ENCODE data around the gene PARN.

DNA sequence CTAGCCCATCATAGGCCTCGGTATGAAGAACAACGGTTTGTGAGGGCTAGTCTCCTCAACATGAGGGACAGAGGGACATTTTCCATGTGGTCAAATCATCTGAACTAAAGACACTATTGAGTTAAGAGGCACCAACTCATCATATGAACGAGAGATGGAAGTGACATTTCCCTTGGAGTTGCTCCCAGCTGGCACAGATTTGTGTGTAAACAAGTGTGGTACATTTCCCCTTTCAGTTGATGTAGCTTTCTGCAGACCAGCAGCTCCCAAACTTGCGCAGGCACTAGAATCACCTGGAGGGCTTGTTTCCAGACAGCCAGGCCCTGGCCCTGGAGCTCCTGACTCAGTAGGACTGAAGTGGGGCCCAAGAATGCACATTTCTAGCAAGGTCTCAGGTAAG, 205.5 kb downstream of the PARN start:
- no peak for TF ChIP-seq POLR2AphosphoS5 (IDR thresholded peaks at IDR 0.05; ENCODE audit: low read depth, low read length)
- TF ChIP-seq TAF1 (IDR thresholded peaks at IDR 0.05; ENCODE audit: borderline replicate concordance, low read depth, low read length), result no peak
